Heart right ventricle (tissue), 16 donors: ENCODE results near the gene ZNF205. TPM values are rescaled to one million over a fixed set of nuclear protein-coding genes. Genes with fewer than 3 reads are reported as not detected.

Experiments used
- ATAC-seq, 8 donors: fragments of 200-7000 bp; cut with Tn5 transposase; one replicate each; pipeline ENCODE4 v1.9.1; 2020; ENCODE audit warnings: mild to moderate bottlenecking in 8 of 8, moderate library complexity in 8 of 8, moderate number of reproducible peaks in 1 of 8
- DNase-seq, 2 donors: peaks; one replicate each; pipeline ENCODE4 v3.0.0-alpha.2; 2020
- H3K27ac ChIP-seq, 10 donors: fragments of 200-600 bp; sonication (generic) in 2 of 10; one replicate each; pipeline versions ENCODE4 v1.5.0 to v1.8.0; 2020 to 2022; ENCODE audit warnings: mild to moderate bottlenecking in 3 of 10
- H3K27me3 ChIP-seq, 7 donors: fragments of 200-600 bp; one replicate each; pipeline ENCODE4 v1.8.0; 2021 to 2022; ENCODE audit warnings: mild to moderate bottlenecking in 2 of 7
- H3K36me3 ChIP-seq, 9 donors: fragments of 200-600 bp; sonication (generic) in 1 of 9; one replicate each; pipeline versions ENCODE4 v1.5.0 to v1.8.0; 2020 to 2022; ENCODE audit warnings: mild to moderate bottlenecking in 2 of 9
- H3K4me1 ChIP-seq, 9 donors: fragments of 200-600 bp; sonication (generic) in 1 of 9; one replicate each; pipeline versions ENCODE4 v1.5.0 to v1.8.0; 2020 to 2022; ENCODE audit warnings: mild to moderate bottlenecking in 4 of 9
- H3K4me3 ChIP-seq, 10 donors: fragments of 200-600 bp; sonication (generic) in 2 of 10; one replicate each; pipeline versions ENCODE4 v1.5.0 to v1.8.0; 2020 to 2022; ENCODE audit warnings: mild to moderate bottlenecking in 7 of 10, moderate library complexity in 2 of 10
- H3K9me3 ChIP-seq, 11 donors: fragments of 200-600 bp in 10 of 11; sonication (generic) in 2 of 11; one replicate each; pipeline versions ENCODE4 v1.5.0 to v1.8.0; 2013 to 2022; ENCODE audit warnings: mild to moderate bottlenecking in 2 of 11, control low read depth in 1 of 11, moderate library complexity in 1 of 11
- CTCF ChIP-seq, 9 donors: fragments of 200-600 bp; sonication (generic) in 2 of 9; IDR thresholded peaks; one replicate each; pipeline versions ENCODE4 v1.5.0 to v1.8.0; 2021 to 2022; ENCODE audit warnings: antibody characterized with exemption in 9 of 9, mild to moderate bottlenecking in 5 of 9, moderate library complexity in 1 of 9
- WGBS, 2 donors: extraction: QIAGEN DNeasy Blood & Tissue Kit; methylation state at CpG; one replicate each; pipeline ENCODE4 v1.1.7; 2013; ENCODE audit warnings: inconsistent platforms in 1 of 2; 5-methylcytosine and 5-hydroxymethylcytosine counted together
- intact Hi-C, 10 donors: fragments of 100-400 bp; cut with DNase I; formaldehyde crosslinking; loops; one replicate each; pipeline versions ENCODE4 v1.11.1 to v1.14.2; 2022
- polyA plus RNA-seq, 2 donors: library from polyadenylated mRNA; stranded (reverse); fragments of 200-250 nt; gene quantifications; one replicate each; pipeline ENCODE4 v1.2.3, GENCODE V29; 2013
- total RNA-seq, 10 donors: library from RNA; stranded (reverse); fragmentation: NEBNext Ultra II Directional in 3 of 10; extraction: Animal tissue kit (Norgen Biotek cat#: 25700) in 3 of 10; gene quantifications; one replicate each; pipeline versions ENCODE4 v1.2.1 to v1.2.4, GENCODE V29; 2021 to 2023
- donor health status: Arrhythmogenic right ventricular cardiomyopathy.
- donor health status: ischemic (EF 13 %, LVEDD 7.1; RV severe dilation, severe dysfunction).
- donor health status: healthy with polysubstance abuse.
- donor health status: DM: no; HTN: yes; CAD: no.
- donor health status: DM: no; HTN: no; CAD: no.
- donor health status: ischemic (EF 25% LVEDD 6.9; RV normal size, moderate dysfunction).
- donor health status: ischemic (EF 25% LVEDD 5.7; RV mildly dilated, moderate dysfunction).
- donor health status: healthy.
- donor health status: DM: yes; HTN: yes; CAD: no.
- donor health status: Ischemic cardiomyopathy.
- donor health status: ischemic (EF 35%, LVEDD 5.7; RV mildly dilated, moderate dysfunction).
- donor health status: nonischemic (EF 11% LVEDD 7.7; RV severe dilation, severe dysfunction).
- donor health status: DM: yes; HTN: yes; CAD: no.
- donor health status: PGD.
- donor health status: ischemic (EF 29% LVEDD 5.4; RV normal size, mild dysfunction).
- donor health status: nonischemic (EF 23%, LVEDD 6.1; RV moderate dilation, normal function).

Gene ZNF205
- total and polyA plus RNA-seq, 12 donors, result 5.8 to 26.9 (median 8.0) TPM

GRCh38 chr16:3113765-3114479 is 1.5 kb downstream of the ZNF205 start:
- Histone ChIP-seq H3K36me3 (peaks cover 0 to 47% (median 7%) of the 10 kb centered on the region in 9 donors), H3K9me3 (no peaks in the 10 kb centered on the region), H3K4me3 (peak overlapping the region in 9 of 10 donors; percentile 64 to 97 (median 85)), H3K27ac (peak overlapping the region in 3 of 10 donors; percentile 76 to 93 (median 82)), H3K4me1 (peaks cover 11 to 39% (median 29%) of the 10 kb centered on the region in 9 donors), H3K27me3 (no peaks in the 10 kb centered on the region)
- WGBS, 2 donors, result 56 to 58% methylated on average over 17 of the region's 17 CpGs
- intact Hi-C loops, result loop anchor here in 2 of 10 donors (5.0 to 10.0 kb wide), 2 partner anchors 57 to 59 kb away; no protein-coding TSS in a partner anchor
- TF ChIP-seq CTCF (IDR thresholded peaks at IDR 0.05), result no peak
- ATAC-seq (no peak), DNase-seq (no peak)

- H3K27me3 ChIP-seq, result no peaks in the 10 kb centered on the region
- intact Hi-C loops, result loop anchor here in 1 of 10 donors (10.0 kb wide), 1 partner anchor 60 kb away; no protein-coding TSS in a partner anchor
- 93 to 94% methylated on average over 11 to 12 of the region's 12 CpGs for WGBS, 2 donors
- H3K27ac ChIP-seq, result no peak overlapping the region
- peaks cover 0 to 58% (median 12%) of the 10 kb centered on the region in 9 donors for H3K36me3 ChIP-seq
- H3K4me1 ChIP-seq, result peaks cover 11 to 39% (median 29%) of the 10 kb centered on the region in 9 donors
- DNase-seq (no peak), ATAC-seq (no peak)
- H3K9me3 ChIP-seq, result no peaks in the 10 kb centered on the region
- no peak overlapping the region for H3K4me3 ChIP-seq
- no peak for TF ChIP-seq CTCF (IDR thresholded peaks at IDR 0.05)
Measured at GRCh38 chr16:3115003-3115402, 2.6 kb downstream of the ZNF205 start.

- Histone ChIP-seq H3K4me3 (no peak overlapping the region), H3K27ac (no peak overlapping the region), H3K4me1 (peaks cover 11 to 39% (median 29%) of the 10 kb centered on the region in 9 donors), H3K9me3 (no peaks in the 10 kb centered on the region), H3K36me3 (peaks cover 0 to 64% (median 15%) of the 10 kb centered on the region in 9 donors), H3K27me3 (no peaks in the 10 kb centered on the region)
- ATAC-seq (no peak), DNase-seq (no peak)
- intact Hi-C loops, result loop anchor here in 1 of 10 donors (10.0 kb wide), 1 partner anchor 61 kb away; no protein-coding TSS in a partner anchor
- TF ChIP-seq CTCF (IDR thresholded peaks at IDR 0.05), result no peak
- 71% methylated on average over 14 of the region's 14 CpGs for WGBS, 2 donors
Measured at GRCh38 chr16:3115561-3115960, 3.2 kb downstream of the ZNF205 start.

GRCh38 chr16:3118204-3118790 is 5.9 kb downstream of the ZNF205 start:
- no peak for ATAC-seq

More at GRCh38 chr16:3118204-3118790, 5.9 kb downstream of the ZNF205 start:
- WGBS, 2 donors, result 89 to 93% methylated on average over 16 of the region's 16 CpGs
- Histone ChIP-seq H3K27ac (no peak overlapping the region), H3K4me1 (peaks cover 8 to 32% (median 17%) of the 10 kb centered on the region in 9 donors), H3K36me3 (peaks cover 0 to 71% (median 16%) of the 10 kb centered on the region in 9 donors), H3K9me3 (no peaks in the 10 kb centered on the region), H3K27me3 (no peaks in the 10 kb centered on the region), H3K4me3 (no peak overlapping the region)
- intact Hi-C loops, result loop anchor here in 1 of 10 donors (10.0 kb wide), 1 partner anchor 63 kb away; no protein-coding TSS in a partner anchor
- TF ChIP-seq CTCF (IDR thresholded peaks at IDR 0.05), result no peak
- no peak for DNase-seq
